Heart right ventricle (tissue), 16 donors: Measurements from ENCODE around the gene FOXN3. TPM values are rescaled to one million over a fixed set of nuclear protein-coding genes. Genes with fewer than 3 reads are reported as not detected.
A peak's percentile ranks its signal among the peaks of the same experiment; 100 is the strongest.

ENCODE experiments used
- ATAC-seq, 8 donors: fragments of 200-7000 bp; cut with Tn5 transposase; one replicate each; pipeline ENCODE4 v1.9.1; 2020; ENCODE audit warnings: mild to moderate bottlenecking in 8 of 8, moderate library complexity in 8 of 8, moderate number of reproducible peaks in 1 of 8
- DNase-seq, 2 donors: peaks; one replicate each; pipeline ENCODE4 v3.0.0-alpha.2; 2020
- H3K27ac ChIP-seq, 10 donors: fragments of 200-600 bp; sonication (generic) in 2 of 10; one replicate each; pipeline versions ENCODE4 v1.5.0 to v1.8.0; 2020 to 2022; ENCODE audit warnings: mild to moderate bottlenecking in 3 of 10
- H3K27me3 ChIP-seq, 7 donors: fragments of 200-600 bp; one replicate each; pipeline ENCODE4 v1.8.0; 2021 to 2022; ENCODE audit warnings: mild to moderate bottlenecking in 2 of 7
- H3K36me3 ChIP-seq, 9 donors: fragments of 200-600 bp; sonication (generic) in 1 of 9; one replicate each; pipeline versions ENCODE4 v1.5.0 to v1.8.0; 2020 to 2022; ENCODE audit warnings: mild to moderate bottlenecking in 2 of 9
- H3K4me1 ChIP-seq, 9 donors: fragments of 200-600 bp; sonication (generic) in 1 of 9; one replicate each; pipeline versions ENCODE4 v1.5.0 to v1.8.0; 2020 to 2022; ENCODE audit warnings: mild to moderate bottlenecking in 4 of 9
- H3K4me3 ChIP-seq, 10 donors: fragments of 200-600 bp; sonication (generic) in 2 of 10; one replicate each; pipeline versions ENCODE4 v1.5.0 to v1.8.0; 2020 to 2022; ENCODE audit warnings: mild to moderate bottlenecking in 7 of 10, moderate library complexity in 2 of 10
- H3K9me3 ChIP-seq, 11 donors: fragments of 200-600 bp in 10 of 11; sonication (generic) in 2 of 11; one replicate each; pipeline versions ENCODE4 v1.5.0 to v1.8.0; 2013 to 2022; ENCODE audit warnings: mild to moderate bottlenecking in 2 of 11, control low read depth in 1 of 11, moderate library complexity in 1 of 11
- CTCF ChIP-seq, 9 donors: fragments of 200-600 bp; sonication (generic) in 2 of 9; IDR thresholded peaks; one replicate each; pipeline versions ENCODE4 v1.5.0 to v1.8.0; 2021 to 2022; ENCODE audit warnings: antibody characterized with exemption in 9 of 9, mild to moderate bottlenecking in 5 of 9, moderate library complexity in 1 of 9
- WGBS, 2 donors: extraction: QIAGEN DNeasy Blood & Tissue Kit; methylation state at CpG; one replicate each; pipeline ENCODE4 v1.1.7; 2013; ENCODE audit warnings: inconsistent platforms in 1 of 2; 5-methylcytosine and 5-hydroxymethylcytosine counted together
- intact Hi-C, 10 donors: fragments of 100-400 bp; cut with DNase I; formaldehyde crosslinking; loops; one replicate each; pipeline versions ENCODE4 v1.11.1 to v1.14.2; 2022
- polyA plus RNA-seq, 2 donors: library from polyadenylated mRNA; stranded (reverse); fragments of 200-250 nt; gene quantifications; one replicate each; pipeline ENCODE4 v1.2.3, GENCODE V29; 2013
- total RNA-seq, 10 donors: library from RNA; stranded (reverse); fragmentation: NEBNext Ultra II Directional in 3 of 10; extraction: Animal tissue kit (Norgen Biotek cat#: 25700) in 3 of 10; gene quantifications; one replicate each; pipeline versions ENCODE4 v1.2.1 to v1.2.4, GENCODE V29; 2021 to 2023
- donor health status: Arrhythmogenic right ventricular cardiomyopathy.
- donor health status: ischemic (EF 13 %, LVEDD 7.1; RV severe dilation, severe dysfunction).
- donor health status: healthy with polysubstance abuse.
- donor health status: DM: no; HTN: yes; CAD: no.
- donor health status: DM: no; HTN: no; CAD: no.
- donor health status: ischemic (EF 25% LVEDD 6.9; RV normal size, moderate dysfunction).
- donor health status: ischemic (EF 25% LVEDD 5.7; RV mildly dilated, moderate dysfunction).
- donor health status: healthy.
- donor health status: DM: yes; HTN: yes; CAD: no.
- donor health status: Ischemic cardiomyopathy.
- donor health status: ischemic (EF 35%, LVEDD 5.7; RV mildly dilated, moderate dysfunction).
- donor health status: nonischemic (EF 11% LVEDD 7.7; RV severe dilation, severe dysfunction).
- donor health status: DM: yes; HTN: yes; CAD: no.
- donor health status: PGD.
- donor health status: ischemic (EF 29% LVEDD 5.4; RV normal size, mild dysfunction).
- donor health status: nonischemic (EF 23%, LVEDD 6.1; RV moderate dilation, normal function).

Gene FOXN3
- total and polyA plus RNA-seq, 12 donors, result 13.0 to 150 (median 107) TPM

- intact Hi-C loops, result no loop called here
- 93 to 95% methylated on average over 9 of the region's 9 CpGs for WGBS, 2 donors
- no peak overlapping the region for H3K4me3 ChIP-seq
- no peak for TF ChIP-seq CTCF (IDR thresholded peaks at IDR 0.05)
- ATAC-seq (peak in 4 of 8 donors; percentile 8 to 31 (median 20)), DNase-seq (no peak)
- peak overlapping the region in 9 of 10 donors; percentile 5 to 76 (median 53) for H3K27ac ChIP-seq
- H3K27me3 ChIP-seq, result no peaks in the 10 kb centered on the region
- no peaks in the 10 kb centered on the region for H3K36me3 ChIP-seq
- no peaks in the 10 kb centered on the region for H3K9me3 ChIP-seq
- H3K4me1 ChIP-seq, result peaks cover 5 to 65% (median 42%) of the 10 kb centered on the region in 9 donors
Observed at GRCh38 chr14:89339158-89339557, 77.9 kb downstream of the FOXN3 start.

GRCh38 chr14:89336338-89336737 lies 80.7 kb downstream of the FOXN3 start:
- Histone ChIP-seq H3K27ac (no peak overlapping the region), H3K36me3 (no peaks in the 10 kb centered on the region), H3K27me3 (no peaks in the 10 kb centered on the region), H3K4me3 (no peak overlapping the region), H3K4me1 (peaks cover 5 to 49% (median 38%) of the 10 kb centered on the region in 9 donors), H3K9me3 (no peaks in the 10 kb centered on the region)
- DNase-seq (no peak), ATAC-seq (no peak)
- WGBS, 2 donors, result 87 to 93% methylated on average over 3 of the region's 3 CpGs
- no peak for TF ChIP-seq CTCF (IDR thresholded peaks at IDR 0.05)
- intact Hi-C loops, result no loop called here

DNA sequence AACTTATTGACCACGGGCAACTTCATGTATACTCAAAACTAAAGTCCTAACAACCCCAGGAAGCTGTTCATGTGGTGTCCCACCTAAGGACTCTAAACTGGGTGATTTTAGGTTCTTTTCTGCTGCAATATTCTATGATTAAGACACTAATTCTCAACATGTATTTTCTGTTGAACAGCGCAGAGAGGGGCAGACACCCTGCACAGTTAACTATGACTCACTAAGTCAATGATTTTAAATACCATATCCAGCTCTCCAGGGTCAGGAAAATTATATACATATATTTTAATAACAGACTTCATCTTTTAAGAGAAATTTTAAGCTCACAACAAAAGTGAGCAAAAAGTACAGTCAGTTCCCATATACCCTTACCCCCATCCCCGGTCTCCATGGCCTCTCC lies 85.0 kb downstream of the FOXN3 start:
- ATAC-seq (no peak), DNase-seq (no peak)
- H3K4me1 ChIP-seq, result peaks cover 3 to 19% (median 11%) of the 10 kb centered on the region in 9 donors
- H3K9me3 ChIP-seq, result no peaks in the 10 kb centered on the region
- intact Hi-C loops, result no loop called here
- no peak overlapping the region for H3K27ac ChIP-seq
- 98% methylated on average over 3 of the region's 3 CpGs for WGBS, 2 donors
- no peak for TF ChIP-seq CTCF (IDR thresholded peaks at IDR 0.05)
- no peaks in the 10 kb centered on the region for H3K27me3 ChIP-seq
- H3K36me3 ChIP-seq, result no peaks in the 10 kb centered on the region
- no peak overlapping the region for H3K4me3 ChIP-seq

DNA sequence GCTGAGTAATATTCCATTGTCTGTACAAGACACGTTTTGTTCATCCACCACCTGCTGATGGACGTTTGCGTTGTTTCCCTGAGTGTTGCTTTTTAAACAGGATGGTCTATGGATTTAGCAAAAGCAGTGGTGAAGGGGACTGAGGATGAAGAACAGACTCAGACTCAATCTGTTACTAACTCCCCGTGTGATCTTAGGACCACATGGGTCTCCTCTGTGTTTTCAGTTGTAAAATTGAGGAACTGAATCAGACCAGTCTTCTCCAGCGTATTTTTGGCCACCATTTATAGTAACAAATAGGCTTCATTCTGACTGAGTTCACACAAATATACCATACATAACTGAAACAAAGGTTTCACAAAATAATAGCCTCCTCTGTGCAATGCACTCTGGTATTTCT lies 85.6 kb downstream of the FOXN3 start:
- DNase-seq, result no peak
- intact Hi-C loops, result no loop called here

More for the DNA sequence above, 85.6 kb downstream of the FOXN3 start:
- TF ChIP-seq CTCF (IDR thresholded peaks at IDR 0.05), result no peak
- H3K27ac ChIP-seq, result no peak overlapping the region
- H3K4me1 ChIP-seq, result peaks cover 3 to 18% (median 11%) of the 10 kb centered on the region in 9 donors
- H3K4me3 ChIP-seq, result no peak overlapping the region
- peaks cover 0 to under 1% (median 0%) of the 10 kb centered on the region in 9 donors for H3K36me3 ChIP-seq
- H3K9me3 ChIP-seq, result no peaks in the 10 kb centered on the region
- H3K27me3 ChIP-seq, result no peaks in the 10 kb centered on the region
- no peak for ATAC-seq
- WGBS, 2 donors, result 87 to 91% methylated on average over 5 of the region's 5 CpGs
